COLO829 (cell line): Measurements from ENCODE around the gene CLCN3.
"Not testable (repeated sequence)": the region's sequence is repeated elsewhere in the genome, so short reads cannot be mapped to it uniquely, and the experiment has no call there.

ENCODE experiments used
- DNase-seq: peaks from one replicate; pipeline ENCODE4 v3.0.0; 2012; ENCODE audit warnings: low spot score

CLCN3 gene

DNA sequence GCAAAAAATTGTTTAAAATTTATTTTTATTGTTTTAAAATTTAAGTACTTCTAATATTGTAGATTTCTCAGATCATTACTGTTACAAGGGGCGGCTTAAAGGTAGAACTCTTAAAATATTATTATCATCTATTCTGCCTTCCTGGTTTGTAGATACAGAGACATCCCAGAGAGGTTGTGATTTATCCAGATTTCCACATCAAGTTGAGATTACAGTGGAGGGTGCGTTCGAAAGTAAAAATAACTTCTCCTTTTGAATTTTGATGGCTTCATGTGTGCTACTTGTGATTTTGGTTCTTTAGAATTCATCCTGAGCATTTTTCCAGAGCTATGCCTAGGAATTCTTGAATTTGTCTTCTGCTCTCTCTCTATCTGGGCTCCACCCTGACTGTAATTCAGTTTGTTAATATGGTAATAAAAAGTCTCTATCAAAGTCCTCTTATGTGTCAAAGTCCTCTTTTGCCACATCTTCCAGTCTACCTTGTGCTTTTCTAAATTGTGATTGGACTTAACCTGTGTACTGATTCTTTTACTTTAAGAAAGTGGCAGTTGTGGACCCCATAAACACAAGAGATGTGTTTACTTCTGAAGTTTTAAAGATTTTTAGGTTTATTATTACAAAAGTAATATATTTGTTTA, 37.2 kb downstream of the CLCN3 start:
- DNase-seq, result no peak

DNA sequence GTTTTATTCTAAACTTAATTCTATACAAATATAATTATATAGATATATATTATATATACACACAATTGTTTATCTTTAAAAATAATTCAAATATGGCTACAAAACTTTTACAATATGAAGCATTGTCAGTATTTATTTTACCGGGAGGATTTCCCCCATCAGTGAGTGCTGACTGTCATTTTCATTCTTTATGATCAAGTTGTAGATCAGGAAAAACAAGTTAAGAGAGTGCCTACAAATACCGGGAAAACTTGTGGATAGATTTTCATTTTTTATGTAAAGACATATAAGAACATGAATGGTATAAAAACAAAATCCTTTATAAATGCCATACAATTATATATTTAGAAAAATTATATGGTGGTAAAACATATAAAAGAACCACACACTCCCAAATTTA, 37.8 kb downstream of the CLCN3 start:
- no peak for DNase-seq

- no peak for DNase-seq
Measured at GRCh38 chr4:169658975-169659715, 38.8 kb downstream of the CLCN3 start.

DNA sequence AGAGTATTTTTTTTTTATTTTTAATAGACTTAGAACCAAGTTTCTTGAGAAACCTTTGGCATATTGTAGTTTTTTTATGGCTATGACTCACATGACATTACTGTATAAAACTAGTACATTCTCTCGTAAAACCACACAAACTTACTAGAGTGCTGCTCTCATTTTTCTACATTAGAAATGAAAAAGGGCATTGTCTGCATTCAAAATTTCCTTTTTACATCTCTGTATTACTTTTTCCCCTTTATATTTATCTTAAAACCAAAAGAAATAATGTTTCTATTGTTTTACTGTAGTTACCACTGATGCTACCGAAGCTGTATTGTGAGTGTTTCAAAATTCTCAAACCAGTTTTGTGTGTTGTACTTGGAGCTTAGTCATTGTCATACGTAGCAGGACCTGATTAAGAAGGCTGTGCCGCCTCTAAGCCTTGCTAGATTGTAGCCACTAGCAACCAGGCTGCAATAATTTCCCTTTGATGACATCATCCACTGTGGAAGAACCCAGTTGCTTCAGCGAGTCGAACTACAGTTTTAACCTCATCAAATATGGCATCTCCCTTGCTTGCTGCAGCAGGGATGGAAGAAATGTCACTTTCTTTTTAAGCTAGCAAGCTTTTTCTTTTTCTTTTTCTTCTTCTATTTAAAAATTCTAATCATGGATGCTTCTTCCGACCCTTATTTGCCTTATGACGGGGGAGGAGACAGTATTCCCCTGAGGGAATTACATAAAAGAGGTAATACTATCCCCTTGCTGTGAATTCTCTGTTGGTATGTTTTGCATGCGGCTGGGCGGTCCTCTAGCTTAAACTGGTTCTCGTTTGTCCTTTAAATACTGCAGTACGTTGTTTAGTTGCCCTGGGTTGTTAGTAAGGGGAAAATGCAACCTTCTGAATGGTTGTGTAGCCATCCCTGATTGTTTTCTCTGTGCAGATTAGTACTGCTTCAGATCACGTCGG, 39.6 kb downstream of the CLCN3 start:
- DNase-seq, result peak; percentile 97

DNA sequence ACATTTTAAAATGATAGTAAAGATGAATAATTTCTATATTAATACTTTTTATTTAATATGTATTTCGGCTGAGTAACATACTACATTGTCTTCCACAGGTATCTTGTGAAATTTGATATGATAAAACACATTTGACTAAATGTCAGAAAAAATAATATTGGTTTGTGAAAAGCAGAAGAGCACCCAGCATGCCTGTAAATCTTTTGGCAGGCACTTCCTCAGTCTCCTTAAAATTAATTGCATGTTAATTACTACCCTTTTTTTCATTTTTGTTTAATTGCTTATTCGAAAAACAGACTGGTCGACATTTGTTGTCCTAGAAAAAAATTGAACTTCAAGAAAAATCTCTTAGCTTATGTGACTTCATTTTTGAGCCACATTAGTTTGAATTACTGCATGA, 40.6 kb downstream of the CLCN3 start:
- DNase-seq, result no peak

- DNase-seq, result no peak
Measured at GRCh38 chr4:169661761-169662160, 41.4 kb downstream of the CLCN3 start.

DNA sequence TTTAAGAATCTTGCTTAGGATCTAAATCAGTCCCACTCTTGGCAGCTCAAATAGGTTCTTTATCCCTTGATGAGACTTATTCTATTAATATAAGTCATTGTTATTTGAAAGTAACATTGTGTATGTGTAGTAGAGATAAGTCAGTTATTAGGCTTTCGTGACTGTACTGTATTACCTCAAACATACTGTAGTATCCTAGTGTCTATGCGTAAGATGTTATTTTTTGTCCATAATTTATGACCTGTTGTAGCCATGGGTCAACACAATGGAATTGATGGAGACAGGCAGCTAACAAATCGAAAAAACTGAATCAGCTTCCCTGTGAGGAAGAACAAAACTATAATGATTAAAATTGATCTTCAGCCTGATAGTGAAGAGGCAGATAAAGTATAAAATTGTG, 41.8 kb downstream of the CLCN3 start:
- DNase-seq, result no peak

DNA sequence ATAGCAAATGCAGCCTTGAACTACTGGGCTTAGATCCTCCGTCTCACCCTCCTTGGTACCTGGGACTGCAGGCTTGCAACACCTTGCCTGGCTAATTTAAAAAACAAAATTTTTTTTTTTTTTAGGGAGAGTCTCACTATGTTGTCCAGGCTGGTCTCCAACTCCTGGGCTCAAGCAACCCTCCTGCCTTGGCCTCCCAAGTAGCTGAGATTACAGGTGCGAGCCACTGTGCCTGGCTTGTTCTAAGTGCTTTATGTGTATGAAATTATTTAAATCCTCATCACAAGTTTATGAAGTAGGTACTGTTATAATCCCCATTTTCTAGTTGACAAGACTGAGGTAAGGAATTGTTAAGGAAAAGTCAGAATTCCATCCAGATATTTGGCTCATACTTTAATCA, 43.0 kb downstream of the CLCN3 start:
- DNase-seq, result no peak

DNA sequence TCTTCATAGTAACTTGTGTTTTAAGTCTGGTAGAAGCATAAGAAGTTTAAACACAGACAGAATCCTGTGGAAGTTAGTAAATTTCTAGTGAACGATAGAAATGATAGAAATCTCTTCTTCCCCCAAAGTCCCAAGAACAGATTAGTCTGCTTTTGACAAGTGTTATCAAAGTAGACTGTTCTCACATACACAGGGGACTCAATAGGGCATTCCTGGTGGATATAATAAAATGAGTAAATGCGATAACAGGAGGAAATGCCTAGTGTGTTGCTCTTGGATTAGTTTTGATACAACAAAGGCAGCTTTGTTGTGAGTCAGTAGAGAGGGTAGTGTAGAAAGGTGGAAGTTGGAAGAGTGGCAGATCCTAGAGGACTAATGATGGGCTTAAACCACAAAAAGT, 43.5 kb downstream of the CLCN3 start:
- peak; percentile 97 for DNase-seq

DNA sequence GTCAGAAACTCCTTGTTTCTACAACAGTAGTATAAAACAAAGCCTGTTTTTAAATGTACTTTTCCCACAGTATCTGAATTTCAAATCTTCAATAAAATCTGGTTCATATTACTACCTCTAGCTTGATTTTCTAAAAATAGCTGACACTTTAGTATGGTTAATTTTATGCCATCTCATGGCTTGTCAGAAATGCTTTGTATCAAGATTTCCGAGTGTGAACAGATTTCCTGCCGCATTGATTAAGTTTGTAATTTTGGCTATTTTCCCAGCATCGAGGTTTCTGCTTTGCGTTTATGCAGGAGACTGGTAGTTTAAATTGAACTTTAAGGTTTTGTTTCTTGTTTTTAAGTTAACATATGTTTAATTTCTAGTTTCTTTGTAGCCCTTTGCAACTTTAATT, 44.2 kb downstream of the CLCN3 start:
- DNase-seq, result no peak

- DNase-seq, result no peak
Measured at GRCh38 chr4:169665046-169665737, 44.8 kb downstream of the CLCN3 start.

DNA sequence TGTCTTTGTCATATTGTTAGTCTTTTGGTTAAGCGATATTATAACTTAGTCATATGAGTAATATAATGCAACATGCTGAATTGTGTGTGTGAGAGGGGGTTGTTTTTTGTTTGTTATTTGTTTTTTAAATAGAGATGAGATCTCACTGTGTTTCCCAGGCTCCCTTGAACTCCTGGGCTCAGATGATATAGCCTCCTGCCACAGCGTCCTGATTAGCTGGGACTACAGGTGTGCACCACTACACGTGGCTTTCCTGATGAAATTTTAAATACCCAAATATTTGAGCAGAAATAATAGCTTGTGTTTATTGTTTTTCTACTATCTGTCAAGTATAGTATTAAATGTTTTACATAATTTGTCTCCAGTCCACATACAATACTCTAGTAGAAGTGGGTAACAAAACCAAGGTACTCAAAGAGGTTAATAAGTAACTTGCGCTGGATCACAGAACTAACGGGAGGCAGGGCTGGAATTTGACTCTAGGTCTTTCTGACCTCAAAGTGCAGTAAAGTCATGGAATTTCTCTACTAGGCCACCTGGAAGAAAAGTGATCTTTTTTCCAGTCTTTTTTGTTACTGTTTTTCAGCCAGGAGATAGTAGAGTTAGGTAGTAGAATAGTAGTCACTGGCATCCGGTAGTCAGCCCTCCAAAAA, 47.8 kb downstream of the CLCN3 start:
- DNase-seq, result no peak

DNA sequence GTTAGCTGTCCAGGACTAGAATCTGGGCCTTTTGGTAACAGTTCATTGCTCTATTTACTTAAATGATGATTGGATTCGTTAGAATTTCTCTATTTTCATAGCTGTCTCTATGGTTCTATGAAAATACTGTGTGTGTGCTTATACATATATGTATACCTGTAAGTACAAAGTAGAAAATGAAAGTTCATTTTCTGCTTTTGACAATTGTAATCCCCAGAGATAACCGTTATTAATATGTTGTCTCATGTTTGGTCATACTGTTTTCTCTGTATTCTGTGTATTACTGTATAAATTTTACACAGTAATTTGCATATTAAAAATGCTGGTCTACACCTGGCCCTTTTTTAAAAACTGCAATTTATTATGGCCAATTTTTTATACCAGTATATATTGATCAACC, 55.4 kb downstream of the CLCN3 start:
- no peak for DNase-seq

- no peak for DNase-seq
Measured at GRCh38 chr4:169677150-169677748, 56.9 kb downstream of the CLCN3 start.

GRCh38 chr4:169678486-169678885, 58.1 kb downstream of the CLCN3 start:
- DNase-seq, result not testable (repeated sequence)

- DNase-seq, result not testable (repeated sequence)
Measured at GRCh38 chr4:169678951-169679591, 58.7 kb downstream of the CLCN3 start.

- no peak for DNase-seq
Measured at GRCh38 chr4:169682372-169683047, 62.1 kb downstream of the CLCN3 start.

- DNase-seq, result no peak
Measured at GRCh38 chr4:169689681-169690080, 69.3 kb downstream of the CLCN3 start.

- DNase-seq, result no peak
Measured at GRCh38 chr4:169690787-169691186, 70.4 kb downstream of the CLCN3 start.

DNA sequence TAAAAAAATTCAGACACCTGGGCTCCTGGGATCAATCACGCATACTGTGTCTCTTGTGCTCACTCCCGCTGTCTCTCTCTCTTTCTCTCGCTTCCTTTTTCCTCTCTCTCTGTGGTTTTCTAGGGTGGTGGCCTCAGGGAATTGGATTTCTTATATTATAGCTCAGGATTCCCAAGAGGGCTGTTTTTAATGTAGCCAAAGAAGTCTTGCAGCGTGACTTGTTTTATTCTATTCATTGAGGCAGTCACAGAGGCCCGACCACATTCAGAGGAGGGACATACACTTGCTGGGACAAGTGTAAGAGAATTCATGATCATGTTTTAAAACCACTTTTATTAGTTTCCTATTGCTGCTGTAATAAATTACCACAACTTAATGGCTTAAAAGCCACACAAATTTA, 78.0 kb downstream of the CLCN3 start:
- no peak for DNase-seq
